CD4-positive, alpha-beta T cell treated with Interleukin-2 at 100 ng/mL for 4 hours (primary cell): ENCODE measurements around the gene GMPR.
"Not testable (repeated sequence)": the region's sequence is repeated elsewhere in the genome, so short reads cannot be mapped to it uniquely, and the experiment has no call there.

Experiments
- DNase-seq: peaks from one replicate; pipeline ENCODE4 v3.0.0-alpha.2; 2020; ENCODE audit warnings: low spot score

GMPR gene

GRCh38 chr6:16225062-16225731 is 13.2 kb upstream of the GMPR start:
- not testable (repeated sequence) for DNase-seq

GRCh38 chr6:16226117-16227047 is 12.0 kb upstream of the GMPR start:
- not testable (repeated sequence) for DNase-seq

- no peak for DNase-seq
Measured at GRCh38 chr6:16227048-16227562, 11.3 kb upstream of the GMPR start.

- no peak for DNase-seq
Measured at GRCh38 chr6:16227605-16228004, 10.8 kb upstream of the GMPR start.

GRCh38 chr6:16228043-16228442 is 10.3 kb upstream of the GMPR start:
- DNase-seq: no peak

GRCh38 chr6:16228709-16229665 is 9.4 kb upstream of the GMPR start:
- no peak for DNase-seq

GRCh38 chr6:16229700-16230099 is 8.7 kb upstream of the GMPR start:
- DNase-seq: no peak

- DNase-seq: no peak
Measured at GRCh38 chr6:16230953-16231352, 7.4 kb upstream of the GMPR start.

GRCh38 chr6:16232086-16232485 is 6.3 kb upstream of the GMPR start:
- DNase-seq: no peak

GRCh38 chr6:16236009-16236501 is 2.3 kb upstream of the GMPR start:
- no peak for DNase-seq

GRCh38 chr6:16236631-16237199 is 1.7 kb upstream of the GMPR start:
- no peak for DNase-seq

- no peak for DNase-seq
Measured at GRCh38 chr6:16237242-16237641, 1.1 kb upstream of the GMPR start.

GRCh38 chr6:16238963-16239797 is 793 bp downstream of the GMPR start:
- no peak for DNase-seq

GRCh38 chr6:16239798-16240123 is 1.4 kb downstream of the GMPR start:
- DNase-seq: no peak

- no peak for DNase-seq
Measured at GRCh38 chr6:16240589-16241320, 2.4 kb downstream of the GMPR start.

GRCh38 chr6:16241321-16241689 is 2.9 kb downstream of the GMPR start:
- DNase-seq: no peak

GRCh38 chr6:16243055-16243454 is 4.7 kb downstream of the GMPR start:
- DNase-seq: no peak

GRCh38 chr6:16243664-16244063 is 5.3 kb downstream of the GMPR start:
- no peak for DNase-seq

GRCh38 chr6:16244446-16244845 is 6.1 kb downstream of the GMPR start:
- DNase-seq: no peak

- DNase-seq: no peak
Measured at GRCh38 chr6:16244869-16245451, 6.6 kb downstream of the GMPR start.
